Epithelial cell of esophagus (primary cell): ENCODE data around the gene PCBP4.
A peak's percentile ranks its signal among the peaks of the same experiment; 100 is the strongest.

Source experiments
- DNase-seq: peaks from one replicate; pipeline ENCODE4 v3.0.0; 2010; ENCODE audit warnings: low read depth
- H3K4me3 ChIP-seq: 2 replicates; pipeline ENCODE4 v1.5.1; 2011; ENCODE audit warnings: mild to moderate bottlenecking, low read length, control low read depth
- CTCF ChIP-seq: IDR thresholded peaks from 2 replicates; pipeline ENCODE4 v1.5.1; 2011; ENCODE audit warnings: low read depth, mild to moderate bottlenecking, low read length, control low read depth, inconsistent platforms; ENCODE audit not compliant: insufficient read depth; ENCODE audit errors: missing control alignments

The PCBP4 gene

DNA sequence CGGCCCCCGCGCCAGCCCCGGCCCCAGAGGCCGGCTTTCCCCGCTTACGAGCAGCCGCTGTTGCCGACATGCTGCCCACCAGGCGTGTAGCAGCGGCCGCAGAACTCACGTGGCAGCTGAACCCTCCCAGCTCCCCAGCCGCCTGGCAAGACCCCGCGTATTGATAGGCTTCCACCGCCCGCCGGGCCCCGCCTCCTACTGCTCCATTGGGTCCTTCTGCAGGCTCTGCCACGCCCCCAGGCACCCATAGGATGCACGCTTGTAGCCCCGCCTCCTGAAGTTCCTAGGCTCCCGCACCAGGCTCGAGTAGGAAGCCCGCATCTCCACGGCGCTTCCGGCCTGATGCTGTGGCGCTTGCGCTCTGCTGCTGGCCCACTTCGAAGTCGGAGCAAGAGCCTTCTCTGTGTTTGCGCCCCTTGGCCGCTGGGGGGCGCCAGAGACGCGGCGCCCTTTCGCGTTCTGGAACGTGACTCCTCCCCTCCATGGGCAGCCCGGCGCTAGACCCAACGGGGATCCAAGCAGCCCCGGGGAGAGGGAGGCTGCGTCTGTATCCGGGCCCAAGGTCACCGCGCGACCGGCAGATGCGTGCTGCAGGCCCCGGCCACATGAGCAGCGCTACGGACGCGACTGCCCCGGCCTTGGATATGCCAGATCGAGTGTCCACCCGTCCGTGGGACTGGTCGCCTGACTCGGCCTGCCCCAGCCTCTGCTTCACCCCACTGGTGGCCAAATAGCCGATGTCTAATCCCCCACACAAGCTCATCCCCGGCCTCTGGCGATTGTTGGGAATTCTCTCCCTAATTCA lies 25.3 kb downstream of the PCBP4 start, which contains the start of the genes PARP3 and RRP9:
Gene PARP3 (plus strand): TSS at position 566 of the 805 bp plus-strand sequence. CDS start 993 bp downstream, outside the sequence.
Gene RRP9 (minus strand): TSS at position 107 of the 805 bp plus-strand sequence. CDS start 37 bp downstream, at position 70.
- H3K4me3 ChIP-seq: peak within 1 kb of the TSS; percentile 82
- DNase-seq: peak; percentile 100
- TF ChIP-seq CTCF: peak; percentile 98

- peak overlapping the region; percentile 82 for H3K4me3 ChIP-seq
- DNase-seq: no peak
- no peak for TF ChIP-seq CTCF
Measured at GRCh38 chr3:51941463-51941797, 25.8 kb downstream of the PCBP4 start.

DNA sequence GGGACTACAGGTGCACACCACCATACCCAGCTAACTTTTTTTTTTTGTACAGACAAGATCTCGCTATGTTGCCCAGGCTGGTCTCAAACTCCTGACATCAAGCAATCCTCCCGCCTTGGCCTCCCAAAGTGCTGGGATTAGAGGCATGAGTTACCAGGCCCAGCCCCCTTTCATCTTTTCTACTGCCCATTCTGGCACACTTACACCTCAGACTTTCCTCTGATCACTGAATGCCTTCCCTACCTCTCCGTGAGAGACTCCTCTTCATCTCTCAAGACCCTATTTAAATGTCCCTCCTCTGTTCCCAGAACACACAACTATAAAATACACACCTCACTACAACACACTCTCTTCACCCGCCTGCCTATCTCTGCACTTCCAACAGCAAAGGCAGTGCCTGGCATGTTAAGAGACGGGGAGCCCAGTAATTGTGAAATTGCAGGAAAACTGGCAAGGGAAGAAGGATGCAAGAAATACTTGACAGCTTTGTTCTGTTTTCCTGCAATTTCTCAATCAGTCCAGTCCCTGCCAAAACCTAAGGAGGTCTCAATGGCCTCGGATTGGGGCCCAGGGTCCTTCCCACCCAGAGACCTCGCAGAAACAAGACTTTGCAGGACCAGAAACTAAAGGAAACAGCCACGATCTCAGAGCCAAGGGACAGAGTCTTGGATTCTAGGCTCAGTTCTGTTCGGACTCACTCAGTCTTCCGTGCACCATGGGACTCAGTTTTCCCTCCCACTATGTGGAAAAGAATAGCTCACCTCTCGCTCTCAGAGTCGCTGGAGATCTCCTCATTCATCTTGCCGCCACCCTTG lies 26.4 kb downstream of the PCBP4 start:
- peak; percentile 23 for DNase-seq
- TF ChIP-seq CTCF: no peak
- peak overlapping the region; percentile 82 for H3K4me3 ChIP-seq

DNA sequence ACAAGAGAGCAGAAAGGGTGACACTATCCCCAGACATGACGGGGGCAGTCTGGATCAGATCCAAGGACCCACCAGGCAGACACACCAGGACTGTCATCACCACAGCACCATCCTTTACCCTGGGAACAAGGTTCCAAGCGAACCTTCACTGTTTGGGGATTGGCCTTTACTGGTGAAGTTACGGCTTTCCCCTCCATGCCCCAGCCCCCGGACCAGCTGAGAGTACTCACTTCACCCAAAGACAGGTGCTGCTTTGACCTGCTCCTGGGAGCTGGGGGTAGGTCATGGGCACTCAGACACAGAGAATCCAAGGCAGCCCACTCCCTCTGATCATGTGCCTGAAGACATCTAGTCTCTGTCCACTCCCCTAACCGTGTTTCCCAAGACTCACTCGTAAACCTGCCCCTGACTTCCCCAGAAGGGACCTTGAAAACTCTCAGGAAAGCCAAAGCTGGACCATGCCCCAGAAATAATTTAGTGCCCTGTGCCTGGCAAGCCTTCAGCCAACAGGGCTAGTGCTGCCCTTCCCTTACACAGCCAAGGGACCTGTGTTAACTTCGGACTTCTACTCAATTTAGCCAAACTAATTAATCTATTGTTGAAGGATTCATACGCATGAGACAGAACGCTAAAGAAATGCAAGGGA lies 28.4 kb downstream of the PCBP4 start:
- no peak for TF ChIP-seq CTCF
- H3K4me3 ChIP-seq: no peak overlapping the region
- no peak for DNase-seq

- TF ChIP-seq CTCF: no peak
- H3K4me3 ChIP-seq: no peak overlapping the region
- DNase-seq: no peak
Measured at GRCh38 chr3:51937611-51938450, 29.4 kb downstream of the PCBP4 start.

DNA sequence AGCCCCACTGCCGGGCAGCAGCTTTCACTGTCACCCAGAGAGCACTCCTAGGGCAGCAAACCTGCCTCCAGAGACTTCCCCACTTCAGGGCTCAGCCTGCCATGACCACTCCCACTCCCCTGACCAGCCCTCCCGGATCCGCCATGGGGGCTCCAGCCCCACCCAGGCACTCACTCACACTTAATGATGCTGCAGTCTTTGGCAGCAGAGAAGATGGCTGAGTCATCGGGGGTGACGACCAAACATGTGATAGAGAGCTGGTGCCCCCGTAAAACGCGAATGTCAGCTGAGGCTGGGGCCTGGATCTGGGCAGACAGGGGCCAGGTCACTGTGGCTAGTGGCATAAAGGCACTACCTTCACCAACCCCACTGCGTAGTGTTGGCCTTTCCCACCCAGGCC lies 30.2 kb downstream of the PCBP4 start:
- no peak for DNase-seq
- no peak overlapping the region for H3K4me3 ChIP-seq
- TF ChIP-seq CTCF: no peak
